22Rv1 (cell line): ENCODE data around the gene USP21.
A peak's percentile ranks its signal among the peaks of the same experiment; 100 is the strongest.

Experiments used
- H3K27ac ChIP-seq: fragments of 450-650 bp; 2 replicates; pipeline ENCODE4 v1.5.1; 2017
- ZFX ChIP-seq: fragments of 450-650 bp; IDR thresholded peaks from 2 replicates; pipeline ENCODE4 v1.6.1; 2017; ENCODE audit warnings: antibody characterized with exemption, borderline replicate concordance
- TF ChIP-seq, protein P1 (sequence below): fragments of 450-650 bp; IDR thresholded peaks from 2 replicates; pipeline ENCODE4 v1.5.1; 2017; ENCODE audit warnings: mild to moderate bottlenecking

Gene USP21

DNA sequence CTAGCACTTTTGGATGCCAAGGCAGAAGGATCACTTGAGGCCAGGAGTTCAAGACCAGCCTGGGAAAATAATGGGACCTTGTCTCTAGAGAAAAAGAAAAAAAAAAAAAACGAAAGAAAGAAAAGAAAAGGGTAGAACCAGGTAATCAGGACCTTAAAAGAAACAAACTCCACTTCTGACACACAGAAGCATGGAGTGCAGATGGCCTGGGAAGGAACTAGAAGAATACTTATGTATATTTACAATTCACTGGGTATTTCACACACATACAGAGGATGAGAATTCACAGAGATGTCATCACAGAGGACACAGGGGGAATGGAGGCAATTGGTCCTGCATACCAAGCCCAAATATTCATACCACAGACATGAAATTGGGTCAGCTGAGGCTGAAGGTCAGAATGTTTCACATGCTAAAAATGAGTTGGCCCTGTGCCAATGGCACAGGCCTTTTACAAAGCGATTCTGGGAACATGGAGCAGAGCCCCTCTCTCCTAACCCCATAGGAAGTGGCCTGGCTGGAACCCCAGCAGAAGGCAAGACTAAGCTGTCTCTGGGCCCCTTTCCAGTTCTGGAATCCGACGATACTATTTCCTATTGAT is 13.6 kb downstream of the USP21 start:
- H3K27ac ChIP-seq = peak overlapping the region; percentile 13; the same call in 1 of the 2 replicates
- TF ChIP-seq ZFX = no peak
- TF ChIP-seq, protein P1, sequence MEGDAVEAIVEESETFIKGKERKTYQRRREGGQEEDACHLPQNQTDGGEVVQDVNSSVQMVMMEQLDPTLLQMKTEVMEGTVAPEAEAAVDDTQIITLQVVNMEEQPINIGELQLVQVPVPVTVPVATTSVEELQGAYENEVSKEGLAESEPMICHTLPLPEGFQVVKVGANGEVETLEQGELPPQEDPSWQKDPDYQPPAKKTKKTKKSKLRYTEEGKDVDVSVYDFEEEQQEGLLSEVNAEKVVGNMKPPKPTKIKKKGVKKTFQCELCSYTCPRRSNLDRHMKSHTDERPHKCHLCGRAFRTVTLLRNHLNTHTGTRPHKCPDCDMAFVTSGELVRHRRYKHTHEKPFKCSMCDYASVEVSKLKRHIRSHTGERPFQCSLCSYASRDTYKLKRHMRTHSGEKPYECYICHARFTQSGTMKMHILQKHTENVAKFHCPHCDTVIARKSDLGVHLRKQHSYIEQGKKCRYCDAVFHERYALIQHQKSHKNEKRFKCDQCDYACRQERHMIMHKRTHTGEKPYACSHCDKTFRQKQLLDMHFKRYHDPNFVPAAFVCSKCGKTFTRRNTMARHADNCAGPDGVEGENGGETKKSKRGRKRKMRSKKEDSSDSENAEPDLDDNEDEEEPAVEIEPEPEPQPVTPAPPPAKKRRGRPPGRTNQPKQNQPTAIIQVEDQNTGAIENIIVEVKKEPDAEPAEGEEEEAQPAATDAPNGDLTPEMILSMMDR = no peak

DNA sequence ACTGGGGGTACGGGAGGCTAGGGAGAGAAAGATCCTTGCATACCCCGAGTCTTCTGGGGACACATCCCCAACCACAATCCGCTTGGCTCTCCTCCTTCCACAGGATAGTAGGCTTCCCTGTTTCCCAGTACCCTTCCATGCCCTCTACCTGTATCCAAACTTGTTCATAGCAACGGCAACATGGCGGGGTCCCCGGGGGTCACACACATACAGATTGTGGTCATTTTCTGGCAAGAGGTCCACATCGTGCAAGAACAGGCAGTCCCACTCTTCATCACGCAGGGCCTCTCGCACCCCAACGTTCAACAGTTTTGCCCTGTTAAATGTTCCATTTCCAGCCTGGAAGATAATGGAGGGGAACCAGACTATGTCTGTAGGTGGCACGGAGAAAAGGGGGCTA is 14.4 kb downstream of the USP21 start:
- H3K27ac ChIP-seq = no peak overlapping the region
- TF ChIP-seq ZFX = no peak
- TF ChIP-seq, protein P1 = no peak

DNA sequence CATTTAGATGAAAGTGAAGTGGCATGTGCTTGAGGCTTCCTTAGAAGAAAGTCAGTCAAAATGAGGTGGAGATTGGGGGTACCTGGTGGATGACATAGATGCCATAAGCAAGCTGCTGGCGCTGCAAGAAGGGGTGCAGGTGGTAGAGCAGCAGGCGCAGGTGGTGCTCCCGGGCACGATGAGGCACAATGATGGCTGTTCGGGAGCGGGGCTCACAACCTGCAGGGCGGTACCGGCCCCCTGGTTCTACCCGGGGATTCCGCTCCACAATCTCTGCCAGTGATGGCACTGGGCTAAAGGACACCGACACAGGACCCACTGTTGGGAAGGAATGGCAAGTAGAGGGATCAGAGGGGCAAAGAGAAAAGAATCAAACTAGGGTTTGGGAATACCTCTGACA is 15.6 kb downstream of the USP21 start:
- no peak overlapping the region; the same call in 1 of the 2 replicates for H3K27ac ChIP-seq
- TF ChIP-seq, protein P1 = no peak
- TF ChIP-seq ZFX = no peak

DNA sequence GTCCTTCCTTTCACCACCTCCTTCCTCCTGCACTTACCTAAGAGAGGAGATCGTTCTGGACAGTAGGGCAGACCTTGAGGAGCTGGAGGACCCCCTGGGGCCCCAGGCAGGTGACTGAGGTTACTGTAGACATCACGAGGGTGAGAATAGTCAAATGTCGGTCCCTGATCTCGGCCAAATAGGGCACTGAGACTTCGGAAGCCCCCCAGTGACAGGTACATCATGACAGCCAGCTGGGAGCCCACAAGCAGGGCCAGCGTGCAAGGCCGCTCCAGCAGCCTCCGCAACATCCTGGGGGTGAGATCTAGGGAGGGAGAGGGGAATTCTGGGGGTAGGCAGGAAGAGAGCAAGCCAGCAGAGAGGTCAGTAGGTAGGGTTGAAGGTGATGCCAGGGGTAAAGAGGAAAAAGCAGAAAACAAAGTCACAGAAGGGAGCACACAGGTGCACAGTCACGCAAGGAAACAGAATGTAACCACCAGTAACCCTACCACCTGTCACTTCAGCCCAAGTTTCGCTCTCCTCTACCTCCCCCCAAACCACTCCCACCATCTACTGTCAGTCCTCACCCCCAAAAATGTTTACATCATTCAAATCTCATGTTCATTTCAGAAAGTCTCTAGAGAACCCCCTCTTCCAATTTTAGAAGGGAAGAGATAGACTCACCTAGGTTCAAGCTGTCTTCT is 16.6 kb downstream of the USP21 start:
- no peak for TF ChIP-seq ZFX
- TF ChIP-seq, protein P1 = no peak

DNA sequence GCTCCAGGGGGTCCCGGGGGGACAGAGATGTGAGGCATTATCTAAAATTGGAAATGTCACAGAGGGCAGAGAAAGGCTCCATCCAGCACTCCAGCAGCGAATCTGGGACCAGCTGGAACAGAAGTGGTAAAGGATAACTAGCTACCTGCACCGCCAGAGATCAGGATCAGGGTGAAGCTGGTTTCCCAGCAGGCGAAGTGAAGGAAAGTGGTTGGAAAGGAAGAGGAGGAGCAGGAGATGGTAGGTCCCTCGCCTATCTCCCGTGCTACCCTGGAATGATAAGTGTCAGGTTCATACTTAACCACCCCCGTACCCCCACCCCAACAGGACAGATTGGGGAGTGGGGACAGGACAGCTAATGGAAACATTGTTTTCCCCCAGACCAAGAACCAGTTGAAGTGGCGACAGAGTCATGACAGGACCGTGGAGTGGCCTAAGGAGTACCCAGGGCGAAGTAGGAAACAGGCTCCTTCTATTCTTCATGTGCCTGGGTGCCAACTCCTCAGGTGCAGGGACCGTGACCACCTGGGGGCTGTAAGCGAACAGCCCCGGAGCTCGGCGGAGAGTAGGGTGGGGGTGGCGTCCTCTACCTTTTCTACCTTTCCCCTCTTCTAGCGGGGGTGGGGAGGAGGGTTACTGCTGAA is 17.3 kb downstream of the USP21 start:
- TF ChIP-seq, protein P1 = no peak
- TF ChIP-seq ZFX = no peak

More for the DNA sequence above, 16.6 kb downstream of the USP21 start:
- H3K27ac ChIP-seq = peak overlapping the region; percentile 63

DNA sequence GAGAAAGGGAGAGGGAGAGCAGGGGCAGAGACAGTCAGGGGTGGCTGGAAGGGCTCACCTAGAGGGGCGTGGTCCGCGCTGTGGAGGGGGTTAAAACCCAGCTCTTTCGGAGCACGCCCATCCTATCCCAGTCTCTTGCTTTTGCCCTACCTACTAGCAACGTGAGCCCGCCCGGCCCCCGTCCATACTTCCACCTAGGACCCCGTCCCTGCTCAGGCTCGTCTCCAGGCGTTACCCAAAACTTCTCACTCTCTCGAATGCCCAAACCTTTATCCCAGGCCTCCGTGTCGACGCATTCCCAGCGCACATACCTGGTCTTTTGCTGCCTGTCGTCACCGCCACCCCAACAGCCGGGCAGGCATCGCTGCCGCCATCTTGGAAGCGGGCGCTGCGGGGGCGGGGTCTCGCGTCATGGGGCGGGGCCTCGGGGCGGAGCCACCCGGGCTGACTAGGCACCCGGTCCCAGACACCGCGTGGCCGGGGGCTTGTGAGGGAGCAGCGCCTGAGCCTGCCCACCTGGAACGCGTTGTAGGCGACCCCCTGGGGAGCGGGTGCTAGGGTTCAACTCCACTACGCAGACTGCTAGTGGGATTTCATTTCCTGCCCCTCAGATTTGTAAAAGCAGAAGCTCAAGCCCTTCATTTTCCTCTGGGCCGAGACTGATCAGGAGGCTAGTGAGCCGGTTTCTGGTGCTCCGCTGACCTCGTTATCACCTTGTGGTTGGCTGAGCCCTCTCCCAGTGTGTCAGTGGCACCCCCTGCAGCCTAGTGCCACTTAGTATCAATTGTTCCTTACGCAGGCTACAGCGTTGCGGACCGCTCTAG is 18.0 kb downstream of the USP21 start, which contains the start of gene B4GALT3:
B4GALT3 (minus strand) TSS at position 396 of the 824 bp plus-strand sequence. CDS start 1,447 bp downstream, outside the sequence.
- H3K27ac ChIP-seq = peak within 1 kb of the TSS; percentile 63
- TF ChIP-seq, protein P1 = peak; percentile 21; the same call in 1 of the 2 replicates
- no peak for TF ChIP-seq ZFX

More for the DNA sequence above, 17.3 kb downstream of the USP21 start:
- H3K27ac ChIP-seq = peak overlapping the region; percentile 63
